Measurements from ENCODE around the gene GLIPR2.
A peak's percentile ranks its signal among the peaks of the same experiment; 100 is the strongest.

GRCh38 chr9:36136272-36136893, at the start of gene GLIPR2:
- TF ChIP-seq CTCF (IDR thresholded peaks at IDR 0.05) (peak; percentile 27), ZFX (IDR thresholded peaks at IDR 0.05; ENCODE audit: borderline replicate concordance) (no peak)

Measured in 22Rv1 (cell line).